ENCODE measurements around the gene LMF1.

GRCh38 chr16:991773-992172 lies 21.0 kb upstream of the LMF1 start:
- TF ChIP-seq CTCF (IDR thresholded peaks at IDR 0.05) (no peak), EZH2 (IDR thresholded peaks at IDR 0.05; ENCODE audit: borderline replicate concordance, insufficient read depth, low read depth, low read length, poor library complexity, severe bottlenecking) (no peak)

All from B cell (primary cell).